Endothelial cell of umbilical vein (primary cell): ENCODE results near the gene ARID1B. TPM values are rescaled to one million over a fixed set of nuclear protein-coding genes. Genes with fewer than 3 reads are reported as not detected.

Experiments used
- BruUV-seq: library from RNA; stranded (reverse); fragments of 400-500 nt; replicated peaks from 2 replicates; lab custom pipeline; 2021; lab: Mats Ljungman, UMichigan
- CTCF ChIA-PET: fragments of 300-600, 350-600 bp; sonication (Branson Sonifier 250); formaldehyde crosslinking; loops from one replicate; lab custom pipeline; 2021; ENCODE audit warnings: antibody characterized with exemption, inconsistent platforms; lab: Charles Lee
- POLR2A ChIA-PET: fragments of 300-600, 350-600 bp; sonication (Branson Sonifier 250); formaldehyde crosslinking; loops from one replicate; lab custom pipeline; 2021; ENCODE audit warnings: antibody characterized with exemption, inconsistent platforms; lab: Charles Lee
- DNase-seq: peaks from one replicate; pipeline ENCODE4 v3.0.0-alpha.2; 2011; ENCODE audit warnings: low read depth, low spot score
- FAIRE-seq: peaks from 2 replicates; lab custom pipeline; 2011; peaks lifted over from hg19 to GRCh38; lab: Jason Lieb, UNC
- H2AFZ ChIP-seq: 2 replicates; pipeline ENCODE4 v1.6.0; 2012; ENCODE audit warnings: low read depth, low read length, control low read depth, inconsistent platforms
- H3K27ac ChIP-seq: 2 replicates; pipeline ENCODE4 v1.5.1; 2011; ENCODE audit warnings: low read depth, mild to moderate bottlenecking, control low read depth, low read length, moderate library complexity; ENCODE audit not compliant: insufficient read depth
- H3K27me3 ChIP-seq, 2 experiments: 2 replicates each; pipeline versions ENCODE4 v1.6.0 to v1.6.1; 2011; ENCODE audit warnings: low read length in 2 of 2, mixed read lengths in 1 of 2; ENCODE audit not compliant: control insufficient read depth in 2 of 2, insufficient read depth in 2 of 2
- H3K36me3 ChIP-seq, 2 experiments: 2 replicates in 1 of 2; 3 replicates in 1 of 2; pipeline ENCODE4 v1.5.1; 2011; ENCODE audit warnings: low read length in 2 of 2, mild to moderate bottlenecking in 1 of 2, moderate library complexity in 1 of 2; ENCODE audit not compliant: control insufficient read depth in 2 of 2, insufficient read depth in 2 of 2; ENCODE audit errors: extremely low read depth in 1 of 2
- H3K4me1 ChIP-seq: 3 replicates; pipeline ENCODE4 v1.5.1; 2011; ENCODE audit warnings: mild to moderate bottlenecking, low read length; ENCODE audit not compliant: control insufficient read depth, insufficient read depth; ENCODE audit errors: extremely low read depth
- H3K4me2 ChIP-seq: 2 replicates; pipeline ENCODE4 v1.6.1; 2011; ENCODE audit warnings: low read length, control low read depth, mixed read lengths; ENCODE audit not compliant: insufficient read depth
- H3K4me3 ChIP-seq, 3 experiments: fragments of 200-600 bp in 1 of 3; sonication (generic), shearing (Covaris generic) in 1 of 3; replicated peaks in 1 of 3; 2 replicates each; pipeline ENCODE4 v1.5.1; 2011 to 2016; ENCODE audit warnings: control low read depth in 3 of 3, low read length in 3 of 3, mild to moderate bottlenecking in 2 of 3, inconsistent platforms in 1 of 3, low read depth in 1 of 3, moderate library complexity in 1 of 3; ENCODE audit not compliant: insufficient read depth in 1 of 3
- H3K79me2 ChIP-seq: 2 replicates; pipeline ENCODE4 v1.6.0; 2012; ENCODE audit warnings: low read length, inconsistent platforms; ENCODE audit not compliant: control insufficient read depth, insufficient read depth
- H3K9ac ChIP-seq: replicated peaks from 2 replicates; pipeline ENCODE3; 2011; ENCODE audit warnings: low read length, control low read depth; ENCODE audit not compliant: insufficient read depth; ENCODE audit errors: extremely low read depth
- H3K9me1 ChIP-seq: replicated peaks from 3 replicates; pipeline ENCODE4 v1.6.0; 2011; ENCODE audit warnings: mild to moderate bottlenecking, low read length; ENCODE audit not compliant: control insufficient read depth, insufficient read depth; ENCODE audit errors: extremely low read depth
- H3K9me3 ChIP-seq: replicated peaks from 2 replicates; pipeline ENCODE4 v1.5.1; 2012; ENCODE audit warnings: low read length, inconsistent platforms; ENCODE audit not compliant: control insufficient read depth, insufficient read depth
- H4K20me1 ChIP-seq: replicated peaks from 2 replicates; pipeline ENCODE3; 2011; ENCODE audit warnings: mild to moderate bottlenecking, low read length; ENCODE audit not compliant: control insufficient read depth, insufficient read depth; ENCODE audit errors: extremely low read depth
- CTCF ChIP-seq, 2 donors: IDR thresholded peaks; 1 replicate in 1 of 2; 2 replicates in 1 of 2; pipeline ENCODE4 v1.5.1; 2011; ENCODE audit warnings: low read length in 2 of 2, mild to moderate bottlenecking in 2 of 2, moderate library complexity in 2 of 2, control low read depth in 1 of 2, inconsistent platforms in 1 of 2, low read depth in 1 of 2; ENCODE audit not compliant: insufficient read depth in 1 of 2; ENCODE audit errors: extremely low read depth in 1 of 2
- EZH2 ChIP-seq: IDR thresholded peaks from 2 replicates; pipeline ENCODE4 v1.6.1; 2012; ENCODE audit warnings: borderline replicate concordance, low read depth, mild to moderate bottlenecking, moderate library complexity, low read length, inconsistent platforms; ENCODE audit not compliant: severe bottlenecking
- FOS ChIP-seq: IDR thresholded peaks from 2 replicates; pipeline ENCODE4 v1.6.1; 2011; ENCODE audit warnings: mild to moderate bottlenecking, low read length, moderate library complexity, borderline replicate concordance; ENCODE audit not compliant: insufficient read depth
- GATA2 ChIP-seq: IDR thresholded peaks from 2 replicates; pipeline ENCODE4 v1.7.0; 2011; ENCODE audit warnings: low read depth, mild to moderate bottlenecking, moderate library complexity, mixed read lengths, low read length; ENCODE audit not compliant: insufficient read length, insufficient read depth
- JUN ChIP-seq: IDR thresholded peaks from 2 replicates; pipeline ENCODE4 v1.6.1; 2011; ENCODE audit warnings: borderline replicate concordance, low read depth; ENCODE audit not compliant: insufficient read length, insufficient read depth
- MAX ChIP-seq: IDR thresholded peaks from 2 replicates; pipeline ENCODE4 v1.6.1; 2011; ENCODE audit not compliant: insufficient read depth, insufficient read length
- MYC ChIP-seq: IDR thresholded peaks from one replicate; pipeline ENCODE4 v1.6.1; 2011; ENCODE audit warnings: mild to moderate bottlenecking, low read depth, low read length
- POLR2A ChIP-seq: IDR thresholded peaks from 2 replicates; pipeline ENCODE4 v1.6.1; 2012; ENCODE audit warnings: low read depth, mild to moderate bottlenecking, control low read depth, low read length
- POLR2AphosphoS5 ChIP-seq: IDR thresholded peaks from 2 replicates; pipeline ENCODE4 v1.6.1; 2012; ENCODE audit warnings: low read depth, mild to moderate bottlenecking, control low read depth, low read length, moderate library complexity; ENCODE audit not compliant: insufficient read depth
- dilution Hi-C: fragments of 300-500 bp; cut with MboI; formaldehyde crosslinking; loops from one replicate; pipeline ENCODE4 v1.15.0; 2019; ENCODE audit warnings: low sequenced_read_pairs; ENCODE audit not compliant: extremely low pct_ligation_motif_present
- intact Hi-C: fragments of 100-400 bp; cut with micrococcal nuclease; formaldehyde crosslinking; loops from one replicate; pipeline ENCODE4 v1.10.0; 2022
- polyA plus RNA-seq, 4 experiments: library from polyadenylated mRNA; depleted of rRNA in 3 of 4; stranded (reverse) in 3 of 4; unstranded in 1 of 4; fragments of >200 nt; gene quantifications; 2 replicates each; pipeline versions ENCODE4 v1.2.1 to v1.2.3, GENCODE V29; 2011 to 2012; ENCODE audit warnings: missing spikeins in 1 of 4
- total RNA-seq: library from RNA; stranded (reverse); gene quantifications from 2 replicates; pipeline ENCODE4 v1.2.3, GENCODE V29; 2021

Gene ARID1B
- total and polyA plus RNA-seq, 2 donors (not counting 3 experiments of a cell fraction or from before 2014, with no cell fraction given): 21.8 to 89.5 TPM

- BruUV-seq: no TSS peak
- CTCF ChIA-PET: interaction anchor here (2.0 kb wide), 1 partner anchor 10 kb away, joined by 6 read pairs; no protein-coding TSS in a partner anchor
- peaks cover 28% of the 10 kb centered on the region for H3K79me2 ChIP-seq
- no peak for FAIRE-seq
- DNase-seq: no peak
- no peaks in the 10 kb centered on the region for H3K27me3 ChIP-seq
- TF ChIP-seq CTCF (IDR thresholded peaks at IDR 0.05; ENCODE audit: extremely low read depth in 1 of 2, insufficient read depth in 1 of 2, low read depth in 1 of 2, low read length in 2 of 2): no peak
- no peak for TF ChIP-seq POLR2AphosphoS5
- no peak for TF ChIP-seq EZH2
- TF ChIP-seq POLR2A: no peak
- no peak for TF ChIP-seq MYC
- TF ChIP-seq FOS: no peak
- no peak for TF ChIP-seq MAX
- TF ChIP-seq JUN: no peak
- no peak for TF ChIP-seq GATA2
- H3K9me1 ChIP-seq: no peaks in the 10 kb centered on the region
- POLR2A ChIA-PET: no interaction called here
- no peak overlapping the region for H2AFZ ChIP-seq
- no peaks in the 10 kb centered on the region for H4K20me1 ChIP-seq
- H3K4me2 ChIP-seq: no peak overlapping the region
- no peak overlapping the region for H3K4me3 ChIP-seq
- intact Hi-C loops (loop anchor here (2.0 to 5.0 kb wide), 3 partner anchors 72 to 157 kb away; no protein-coding TSS in a partner anchor), dilution Hi-C loops (no loop called here)
- no peak overlapping the region for H3K27ac ChIP-seq
- H3K9ac ChIP-seq: no peak overlapping the region
- H3K4me1 ChIP-seq: peaks cover 18% of the 10 kb centered on the region
- no peaks in the 10 kb centered on the region for H3K9me3 ChIP-seq
- no peaks in the 10 kb centered on the region for H3K36me3 ChIP-seq
These were observed 246.8 kb downstream of the ARID1B start for GRCh38 chr6:157023958-157024357.
